Measurements from ENCODE around the gene HAUS3. TPM values are rescaled to one million over a fixed set of nuclear protein-coding genes. Genes with fewer than 3 reads are reported as not detected.

HAUS3 gene
- total and polyA plus RNA-seq, 2 experiments from 2014 or later = 7.1 to 9.8 TPM

DNA sequence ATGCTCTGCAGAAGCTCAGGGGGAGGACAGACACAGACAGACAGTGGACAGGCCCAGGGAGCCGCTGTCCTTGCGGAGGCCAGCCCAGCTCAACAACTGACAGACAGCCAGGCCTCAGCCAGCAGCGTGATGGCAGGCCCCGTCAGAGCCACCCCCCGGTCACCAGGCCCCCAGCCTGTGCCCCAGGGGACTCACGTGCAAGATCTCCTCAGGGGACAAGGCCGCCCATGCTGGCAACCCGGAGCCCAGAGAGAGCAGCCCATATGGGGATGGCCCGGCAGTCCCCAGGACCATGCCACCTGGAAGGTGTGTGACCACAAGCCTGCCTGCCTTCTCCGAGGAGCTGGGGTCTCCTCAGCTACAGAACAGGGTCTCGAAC is 48.0 kb upstream of the HAUS3 start:
- H2AFZ ChIP-seq = no peak overlapping the region
- H3K36me3 ChIP-seq (replicated peaks; ENCODE audit: insufficient read depth, low read depth) = no peaks in the 10 kb centered on the region
- no peaks in the 10 kb centered on the region for H3K9me2 ChIP-seq (replicated peaks; ENCODE audit: insufficient read depth)
- H3K4me2 ChIP-seq = no peak overlapping the region
- H3K4me3 ChIP-seq = no peak overlapping the region
- H3K9me3 ChIP-seq (ENCODE audit: low read depth) = no peaks in the 10 kb centered on the region
- no peak for TF ChIP-seq CTCF (IDR thresholded peaks at IDR 0.05; ENCODE audit: poor library complexity)
- no peak for TF ChIP-seq EZH2phosphoT487 (IDR thresholded peaks at IDR 0.05; ENCODE audit: low read depth, severe bottlenecking, unreplicated experiment)
- no peak for TF ChIP-seq EZH2 (IDR thresholded peaks at IDR 0.05; ENCODE audit: borderline replicate concordance)
- WGBS (ENCODE audit: low lambda C conversion rate, missing lambda C conversion rate) = 97% methylated on average over 9 of the region's 11 CpGs
- no peak overlapping the region for H3K27ac ChIP-seq
- no peaks in the 10 kb centered on the region for H4K20me1 ChIP-seq (ENCODE audit: insufficient read depth, poor library complexity, severe bottlenecking)
- DNase-seq (ENCODE audit: low spot score) = peak; percentile 2
- no peaks in the 10 kb centered on the region for H3K27me3 ChIP-seq
- no peaks in the 10 kb centered on the region for H3K79me2 ChIP-seq
- H3K4me1 ChIP-seq (ENCODE audit: insufficient read depth) = peaks cover 9% of the 10 kb centered on the region

GRCh38 chr4:2289311-2289954 is 47.5 kb upstream of the HAUS3 start:
- H3K27ac ChIP-seq = no peak overlapping the region
- peaks cover 9% of the 10 kb centered on the region for H3K4me1 ChIP-seq (ENCODE audit: insufficient read depth)
- H3K9me2 ChIP-seq (replicated peaks; ENCODE audit: insufficient read depth) = no peaks in the 10 kb centered on the region
- TF ChIP-seq EZH2 (IDR thresholded peaks at IDR 0.05; ENCODE audit: borderline replicate concordance) (no peak), EZH2phosphoT487 (IDR thresholded peaks at IDR 0.05; ENCODE audit: low read depth, severe bottlenecking, unreplicated experiment) (no peak), CTCF (IDR thresholded peaks at IDR 0.05; ENCODE audit: poor library complexity) (no peak)
- H3K4me3 ChIP-seq = no peak overlapping the region
- H3K27me3 ChIP-seq = no peaks in the 10 kb centered on the region
- no peaks in the 10 kb centered on the region for H3K36me3 ChIP-seq (replicated peaks; ENCODE audit: insufficient read depth, low read depth)
- peak; percentile 2 for DNase-seq (ENCODE audit: low spot score)
- WGBS (ENCODE audit: low lambda C conversion rate, missing lambda C conversion rate) = 95% methylated on average over 14 of the region's 14 CpGs
- H2AFZ ChIP-seq = no peak overlapping the region
- no peaks in the 10 kb centered on the region for H3K79me2 ChIP-seq
- no peaks in the 10 kb centered on the region for H4K20me1 ChIP-seq (ENCODE audit: insufficient read depth, poor library complexity, severe bottlenecking)
- H3K9me3 ChIP-seq (ENCODE audit: low read depth) = no peaks in the 10 kb centered on the region
- no peak overlapping the region for H3K4me2 ChIP-seq

DNA sequence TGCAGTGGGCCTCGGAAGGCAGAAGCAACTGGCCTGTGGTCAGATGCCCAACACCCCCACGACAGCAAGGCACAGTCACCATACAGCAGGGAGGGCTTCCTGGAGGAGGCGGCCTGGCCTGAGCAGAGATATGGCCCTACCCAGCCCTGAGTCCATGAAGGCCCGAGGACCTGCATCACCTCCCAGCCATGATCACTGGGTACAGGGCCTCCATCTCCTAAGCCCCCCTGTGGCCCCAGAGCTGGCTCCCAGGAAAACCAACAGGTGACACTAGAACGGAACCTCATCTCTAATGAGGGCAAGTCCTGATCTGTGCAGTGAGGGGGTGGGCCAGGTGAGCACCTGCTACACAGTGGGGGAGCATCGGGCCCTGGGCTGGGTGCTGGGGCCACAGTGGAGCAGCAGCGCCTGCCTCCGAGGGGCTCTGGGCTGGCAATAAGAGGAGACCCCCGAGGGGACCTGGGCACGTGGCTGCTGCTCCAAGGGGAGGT is 46.2 kb upstream of the HAUS3 start:
- TF ChIP-seq EZH2 (IDR thresholded peaks at IDR 0.05; ENCODE audit: borderline replicate concordance) (no peak), EZH2phosphoT487 (IDR thresholded peaks at IDR 0.05; ENCODE audit: low read depth, severe bottlenecking, unreplicated experiment) (no peak), CTCF (IDR thresholded peaks at IDR 0.05; ENCODE audit: poor library complexity) (no peak)
- DNase-seq (ENCODE audit: low spot score) = no peak

More for the DNA sequence above, 46.2 kb upstream of the HAUS3 start:
- WGBS (ENCODE audit: low lambda C conversion rate, missing lambda C conversion rate) = 94% methylated on average over 7 of the region's 10 CpGs
- Histone ChIP-seq H3K27ac (no peak overlapping the region), H3K9me2 (replicated peaks; ENCODE audit: insufficient read depth) (no peaks in the 10 kb centered on the region), H3K4me1 (ENCODE audit: insufficient read depth) (peaks cover 9% of the 10 kb centered on the region), H2AFZ (no peak overlapping the region), H4K20me1 (ENCODE audit: insufficient read depth, poor library complexity, severe bottlenecking) (no peaks in the 10 kb centered on the region), H3K36me3 (replicated peaks; ENCODE audit: insufficient read depth, low read depth) (no peaks in the 10 kb centered on the region), H3K27me3 (no peaks in the 10 kb centered on the region), H3K4me2 (no peak overlapping the region), H3K9me3 (ENCODE audit: low read depth) (no peaks in the 10 kb centered on the region), H3K79me2 (no peaks in the 10 kb centered on the region), H3K4me3 (no peak overlapping the region)

Measured in hepatocyte (in vitro differentiated cells).